ENCODE measurements around the gene UXS1.
"Not testable (repeated sequence)": the region's sequence is repeated elsewhere in the genome, so short reads cannot be mapped to it uniquely, and the experiment has no call there.

Gene UXS1

DNA sequence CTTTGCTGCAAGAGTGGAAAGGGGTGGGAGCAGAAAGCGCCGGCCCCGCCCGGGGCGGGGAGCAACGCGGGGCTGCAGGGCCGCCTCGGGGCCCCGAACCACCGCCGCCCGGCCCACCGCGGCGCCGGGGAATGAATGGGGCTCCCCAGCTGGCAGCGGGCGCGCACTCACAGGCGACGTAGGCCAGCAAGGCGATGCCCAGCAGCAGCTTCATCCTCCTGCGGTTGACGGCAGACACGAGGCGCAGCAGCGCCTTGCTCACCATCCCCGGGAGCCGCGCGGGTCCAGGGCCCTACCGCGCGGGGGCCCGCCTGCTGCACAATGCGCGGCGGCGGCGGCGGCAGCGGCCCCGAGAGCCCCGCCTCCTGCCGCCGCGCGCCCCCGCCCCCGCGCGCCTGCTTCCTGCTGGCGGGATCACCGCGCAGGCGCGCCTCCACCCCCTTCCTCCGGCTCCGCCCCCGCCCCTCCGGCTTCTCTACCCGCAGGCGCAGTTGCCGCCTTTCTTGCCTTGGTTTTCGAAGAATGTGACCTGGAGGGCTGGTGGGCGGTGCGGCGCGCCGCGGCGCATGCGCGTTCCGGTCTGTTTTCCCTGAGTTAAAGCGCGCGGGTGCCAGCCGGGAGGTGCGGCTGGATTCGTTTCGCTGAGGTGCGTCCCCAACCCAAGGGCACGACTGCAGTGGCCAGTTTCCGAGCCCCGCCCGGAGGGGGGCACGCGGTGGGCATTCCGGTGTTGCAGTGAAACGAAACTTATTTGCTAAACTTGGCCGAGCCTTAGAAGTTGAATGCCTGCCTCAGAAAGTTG, at the start of gene UXS1:
Gene UXS1 (minus strand): TSS at position 325 of the 802 bp plus-strand sequence. CDS start 60 bp downstream, at position 265.
- DNase-seq: peak; percentile 88

DNA sequence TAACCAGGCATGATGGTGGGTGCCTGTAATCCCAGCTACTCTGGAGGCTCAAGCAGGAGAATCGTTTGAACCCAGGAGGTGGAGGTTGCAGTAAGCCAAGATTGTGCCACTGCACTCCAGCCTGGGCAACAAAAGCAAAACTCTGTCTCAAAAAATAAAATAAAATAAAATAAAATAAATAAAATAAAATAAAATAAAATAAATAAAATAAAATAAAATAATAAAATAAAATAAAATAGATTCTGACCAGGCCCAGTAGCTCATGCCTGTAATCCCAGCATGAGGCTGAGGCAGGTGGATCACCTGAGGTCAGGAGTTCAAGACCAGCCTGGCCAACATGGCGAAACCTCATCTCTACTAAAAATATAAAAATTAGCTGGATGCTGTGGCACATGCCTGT, 45.4 kb upstream of the UXS1 start:
- DNase-seq: not testable (repeated sequence)

DNA sequence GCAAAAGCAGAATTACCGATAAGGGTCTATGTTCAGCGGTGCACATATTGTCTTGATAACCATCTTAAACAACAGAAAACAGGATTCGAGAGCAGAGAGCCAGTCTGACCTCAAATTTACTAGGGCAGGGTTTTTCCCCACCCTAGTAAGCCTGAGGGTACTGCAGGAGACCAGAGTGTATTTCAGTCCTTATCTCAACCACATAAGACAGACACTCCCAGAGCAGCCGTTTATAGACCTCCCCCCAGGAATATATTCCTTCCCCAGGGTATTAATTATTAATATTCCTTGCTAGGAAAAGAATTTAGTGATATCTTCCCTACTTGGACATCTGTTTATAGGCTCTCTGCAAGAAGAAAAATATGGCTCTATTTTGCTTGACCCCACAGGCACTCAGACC, 41.3 kb upstream of the UXS1 start:
- not testable (repeated sequence) for DNase-seq

DNA sequence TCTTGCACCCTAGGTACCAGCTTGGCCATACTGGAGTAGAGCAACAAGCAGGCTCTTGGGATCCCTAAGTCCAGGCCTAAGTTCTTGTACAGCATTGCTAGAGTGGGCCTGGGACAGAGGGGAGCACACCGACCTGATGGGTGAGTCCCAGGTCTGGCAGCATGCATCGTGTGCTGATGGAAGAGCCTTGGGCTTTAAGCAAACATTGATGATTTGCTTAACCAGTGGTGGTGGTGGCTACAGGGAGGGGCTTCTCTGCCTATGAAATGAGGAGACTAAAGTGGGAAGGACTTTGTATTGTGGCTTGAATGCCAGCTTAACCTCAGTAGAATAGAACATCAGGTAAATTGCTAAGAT, 39.2 kb upstream of the UXS1 start:
- no peak for DNase-seq

DNA sequence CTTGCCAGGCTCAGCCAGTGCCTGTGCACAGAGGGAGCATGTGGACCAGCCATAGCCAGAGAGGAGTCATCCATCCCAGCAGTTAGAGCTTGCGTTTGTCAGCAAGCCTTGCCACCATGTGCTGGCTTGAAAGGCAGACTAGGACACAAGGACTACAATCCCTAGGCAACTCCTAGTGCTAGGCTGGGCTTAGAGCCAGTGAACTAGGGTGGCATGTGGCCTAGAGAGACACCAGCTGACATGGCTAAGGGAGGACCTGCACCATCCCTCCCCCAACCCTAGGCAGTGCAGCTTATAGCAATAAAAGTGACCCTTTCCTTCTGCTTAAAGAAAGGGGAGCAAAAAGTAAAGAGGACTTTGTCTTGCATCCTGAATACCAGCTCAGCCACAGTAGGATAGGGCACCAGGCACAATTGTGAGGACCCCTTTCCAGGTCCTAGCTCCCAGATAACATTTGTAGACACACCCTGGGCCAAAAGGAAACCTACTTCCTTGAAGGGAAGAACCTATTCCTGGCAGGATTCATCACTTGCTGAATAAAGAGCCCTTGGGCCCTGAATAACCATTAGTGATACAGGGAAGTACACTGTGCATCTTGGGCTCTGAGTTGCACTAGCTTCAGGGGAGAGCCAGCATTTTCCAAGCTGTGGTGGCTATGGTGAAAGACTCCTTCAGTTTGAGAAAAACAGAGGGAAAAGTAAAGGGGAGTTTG, 38.7 kb upstream of the UXS1 start:
- DNase-seq: no peak

DNA sequence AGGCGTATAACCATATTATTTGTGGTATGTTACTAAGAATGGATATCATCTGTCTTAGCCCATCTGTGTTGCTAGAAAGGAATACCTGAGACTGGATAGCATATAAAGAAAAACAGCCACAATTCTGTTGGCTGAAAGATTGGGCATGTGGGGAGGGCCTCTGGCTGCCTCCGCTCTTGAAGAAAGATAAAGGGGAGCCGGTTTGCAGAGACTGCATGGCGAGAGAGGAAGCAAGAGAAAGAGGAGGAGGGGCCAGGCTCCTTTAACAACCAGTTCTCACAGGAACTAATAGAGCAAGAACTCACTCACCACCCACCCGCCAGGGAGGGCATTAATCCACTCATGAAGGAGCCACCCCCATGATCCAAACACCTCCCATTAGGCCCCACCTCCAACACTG, 29.2 kb upstream of the UXS1 start:
- no peak for DNase-seq

DNA sequence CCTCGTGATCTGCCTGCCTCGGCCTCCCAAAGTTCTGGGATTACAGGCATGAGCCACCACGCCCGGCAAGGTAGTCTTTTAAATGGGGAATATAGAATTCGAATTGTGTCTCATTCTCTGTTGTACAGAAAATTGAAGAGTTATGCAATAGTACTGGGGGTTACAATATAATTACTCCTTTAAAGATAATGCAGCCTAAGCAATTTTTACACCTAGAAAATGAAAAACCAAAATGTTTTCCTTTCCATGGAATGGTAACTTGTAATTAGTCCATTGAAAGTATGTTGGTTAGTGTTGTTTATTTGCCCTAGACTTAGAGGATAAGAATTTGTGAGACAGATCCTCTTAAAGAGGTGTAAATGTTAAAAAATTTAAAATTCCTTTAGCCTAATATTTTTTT, 28.0 kb upstream of the UXS1 start:
- not testable (repeated sequence) for DNase-seq

DNA sequence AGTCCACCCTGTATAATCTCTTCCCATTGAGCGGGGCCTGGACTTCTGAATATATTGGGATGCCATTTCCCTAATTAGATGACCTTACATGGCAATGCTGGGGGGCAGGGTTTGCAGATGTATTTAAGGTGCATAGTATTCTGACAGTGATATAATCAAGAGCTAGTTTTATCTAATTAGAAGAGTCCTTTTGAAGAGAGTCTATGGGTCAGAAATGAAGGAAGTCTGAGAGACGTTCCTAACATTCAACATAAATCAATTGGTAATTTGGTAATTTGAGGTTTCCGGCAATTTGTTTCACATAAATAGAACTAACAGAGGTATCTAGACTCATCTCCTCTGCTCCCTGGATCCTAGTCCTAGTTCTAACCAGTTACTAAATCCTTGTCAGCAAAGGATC, 25.7 kb upstream of the UXS1 start:
- no peak for DNase-seq

DNA sequence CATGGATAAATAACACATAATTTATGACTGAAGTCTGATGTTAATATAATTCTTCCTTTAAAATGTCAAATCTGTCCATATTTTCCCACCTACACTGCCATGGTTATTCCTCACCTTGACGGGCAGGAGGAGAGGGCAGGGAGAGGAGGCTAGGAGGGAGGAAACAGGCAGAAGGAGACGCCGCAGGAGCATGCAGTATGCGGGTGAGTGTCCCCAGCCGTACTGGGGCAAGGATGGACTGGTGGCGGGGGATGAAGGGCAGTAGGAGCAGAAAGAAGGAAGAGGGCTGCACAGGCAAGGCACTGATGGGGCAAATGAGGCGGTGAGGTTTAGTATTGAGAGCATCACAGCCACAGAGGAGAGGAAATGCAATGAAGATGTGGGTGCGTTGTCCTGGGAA, 25.1 kb upstream of the UXS1 start:
- not testable (repeated sequence) for DNase-seq

DNA sequence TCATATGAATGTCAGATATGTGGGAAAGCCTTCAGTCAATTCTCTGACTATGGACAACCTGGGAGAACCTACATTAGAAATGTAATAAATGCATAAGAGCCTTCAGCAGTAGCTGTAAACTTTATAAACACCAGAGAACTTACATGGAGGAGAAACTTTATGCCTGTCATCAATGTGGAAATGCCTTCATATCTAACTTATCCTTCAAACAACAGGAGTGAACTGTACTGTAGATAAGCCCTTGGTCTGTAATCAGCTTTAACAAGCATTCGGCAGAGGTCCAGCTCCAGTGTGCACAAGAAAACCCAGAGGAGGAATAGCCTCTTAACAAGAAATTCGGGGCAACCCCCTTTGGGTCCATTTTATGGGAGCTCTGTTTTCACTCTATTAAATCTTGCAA, 14.8 kb upstream of the UXS1 start:
- no peak for DNase-seq

DNA sequence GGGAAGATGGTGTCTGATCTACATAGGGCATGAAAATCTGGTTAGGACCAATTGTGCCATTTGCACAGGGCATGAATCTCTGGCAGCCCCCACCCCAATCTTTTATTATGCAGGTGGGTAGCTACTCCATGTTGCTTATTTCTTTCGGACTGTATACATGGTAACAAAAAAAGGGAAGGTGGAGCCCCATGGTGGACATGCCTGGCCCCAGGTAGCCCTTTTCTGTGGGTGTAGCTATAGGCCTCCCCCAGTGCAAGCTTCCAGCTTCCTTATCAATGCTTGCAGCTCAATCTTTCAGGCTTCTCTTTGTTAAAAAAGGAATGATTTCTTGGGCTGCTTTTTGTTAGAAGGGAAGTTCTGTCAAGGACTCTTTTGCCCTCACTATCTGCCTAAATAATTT, 14.3 kb upstream of the UXS1 start:
- no peak for DNase-seq

DNA sequence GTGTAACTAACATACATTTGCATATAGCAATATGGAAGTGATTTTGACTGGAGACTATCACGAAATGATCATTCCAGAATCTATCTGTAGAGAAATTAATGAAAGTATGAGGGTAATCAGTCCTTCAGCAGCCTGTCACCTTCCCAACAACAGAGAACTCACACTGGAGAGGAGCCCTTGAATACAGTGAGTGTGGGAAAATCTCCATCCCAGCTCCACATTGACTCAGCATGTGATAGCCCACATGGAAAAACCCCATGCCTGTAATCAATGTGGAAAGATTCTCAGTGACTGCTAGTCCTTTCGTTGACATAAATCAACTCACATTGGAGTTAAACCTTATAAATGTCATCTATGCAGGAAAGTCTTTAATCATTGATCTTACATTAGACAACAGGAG, 13.1 kb upstream of the UXS1 start:
- DNase-seq: no peak

DNA sequence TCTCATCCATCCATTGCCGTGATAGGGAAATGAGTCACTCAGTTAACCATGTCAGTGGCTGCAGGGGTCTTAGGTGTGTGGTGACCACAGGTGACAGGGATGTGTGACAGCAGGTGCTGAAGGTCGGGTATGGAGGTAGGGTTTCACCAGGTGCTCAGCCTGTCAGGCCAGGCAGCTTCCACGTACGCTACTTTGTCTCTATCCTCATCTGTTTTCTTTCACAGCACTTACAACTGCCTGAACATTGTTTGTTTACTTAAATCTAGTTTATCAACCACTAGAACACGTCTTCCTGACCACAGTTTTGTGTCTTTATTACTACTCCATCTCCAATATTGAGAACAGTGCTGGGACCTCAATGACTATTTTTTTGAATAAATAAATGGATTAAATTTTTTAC, 11.4 kb upstream of the UXS1 start:
- DNase-seq: no peak

DNA sequence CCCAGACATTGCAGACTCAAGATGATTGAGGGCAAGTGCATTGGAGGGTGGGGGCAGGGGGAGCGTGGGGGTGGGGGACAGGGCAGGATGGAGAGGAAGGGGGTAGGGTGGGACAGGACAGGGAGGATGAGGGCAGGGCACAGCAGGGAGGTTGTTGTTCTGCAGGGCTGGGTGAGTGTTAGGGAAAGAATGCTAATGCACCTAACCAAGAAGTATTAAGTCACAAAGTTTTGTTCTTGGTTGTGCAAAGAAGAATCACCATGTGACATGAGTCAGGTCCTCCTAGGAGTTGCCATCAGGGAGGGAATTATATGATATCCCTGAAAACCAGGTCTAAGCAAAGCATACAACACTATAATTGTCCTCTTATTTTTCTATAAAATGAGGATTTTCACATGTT, 10.4 kb upstream of the UXS1 start:
- DNase-seq: not testable (repeated sequence)

DNA sequence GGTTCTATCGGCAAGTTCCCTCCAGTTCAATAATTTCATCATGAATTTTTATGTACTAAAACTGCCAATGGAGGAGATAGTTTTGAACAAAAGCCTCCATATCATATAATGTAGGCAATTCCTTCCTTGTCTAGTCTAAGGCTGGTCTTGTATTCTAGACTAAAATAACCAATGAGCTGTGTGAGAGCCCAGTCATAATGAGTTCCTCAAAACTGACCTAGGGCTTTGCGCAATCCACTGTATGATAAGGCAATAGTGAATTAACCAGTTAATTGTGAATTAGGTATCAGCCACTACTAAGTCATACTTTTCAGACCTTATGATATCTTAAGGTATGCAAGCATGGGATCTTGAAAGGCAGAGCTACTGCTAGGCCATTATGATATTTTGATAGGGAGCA, 7.6 kb upstream of the UXS1 start:
- DNase-seq: no peak

DNA sequence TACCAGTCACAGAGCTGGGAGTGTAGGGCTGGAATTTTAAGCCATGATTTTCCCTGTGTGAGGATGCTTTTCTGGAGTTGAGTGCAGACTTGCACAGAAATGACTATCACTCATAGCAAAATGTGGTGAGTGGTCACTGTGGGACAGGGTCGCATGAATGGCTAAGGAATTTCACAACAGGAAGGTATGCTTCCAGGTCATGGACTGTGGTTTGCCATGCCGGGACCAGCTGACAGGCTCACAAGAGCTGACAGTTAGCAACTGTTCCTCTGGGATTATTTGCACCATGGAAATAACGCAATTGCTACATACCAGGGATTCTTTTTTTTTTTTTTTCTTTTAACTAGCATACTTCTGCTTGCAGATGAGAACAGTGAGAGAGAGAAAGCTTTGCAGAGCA, 3.8 kb upstream of the UXS1 start:
- no peak for DNase-seq

DNA sequence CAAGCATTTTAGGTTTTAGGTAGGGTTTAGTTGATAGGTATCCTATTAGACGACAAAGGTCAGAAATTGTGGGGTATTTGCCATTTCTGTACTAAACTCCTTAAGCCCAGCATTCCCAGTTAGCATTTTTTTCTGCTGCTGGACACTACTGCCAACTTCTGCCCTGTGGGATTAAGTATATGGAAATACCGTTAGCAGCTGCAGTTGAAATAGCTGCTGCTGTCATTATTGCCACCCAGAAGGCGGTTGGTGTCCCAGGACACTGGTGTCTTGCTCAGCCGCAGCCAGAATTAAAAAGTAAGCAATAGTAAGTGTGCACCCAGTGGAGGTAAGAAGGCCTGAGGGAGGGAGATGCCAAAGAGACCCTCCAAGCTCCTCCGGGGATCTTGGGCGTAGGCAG, 1.9 kb upstream of the UXS1 start:
- DNase-seq: no peak

DNA sequence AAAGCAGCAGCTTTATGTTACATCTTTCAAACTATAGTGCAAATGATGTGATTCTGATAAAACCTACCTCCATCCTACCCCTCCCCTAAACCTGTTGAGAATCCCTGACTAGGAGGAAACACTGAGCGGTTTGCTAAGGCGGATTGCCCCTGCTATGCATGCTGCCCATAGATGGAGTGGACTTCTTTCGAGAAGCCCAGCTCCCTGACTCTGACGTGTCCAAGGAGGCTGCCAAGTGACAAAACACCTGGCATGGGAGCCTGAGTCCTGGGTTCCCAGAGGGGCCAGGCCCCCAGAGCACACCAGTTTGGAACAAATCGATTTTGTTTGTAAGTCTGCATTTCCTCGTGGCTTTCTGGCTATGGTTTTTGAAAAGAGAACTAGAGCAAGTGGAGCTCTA, 1.4 kb upstream of the UXS1 start:
- no peak for DNase-seq

DNA sequence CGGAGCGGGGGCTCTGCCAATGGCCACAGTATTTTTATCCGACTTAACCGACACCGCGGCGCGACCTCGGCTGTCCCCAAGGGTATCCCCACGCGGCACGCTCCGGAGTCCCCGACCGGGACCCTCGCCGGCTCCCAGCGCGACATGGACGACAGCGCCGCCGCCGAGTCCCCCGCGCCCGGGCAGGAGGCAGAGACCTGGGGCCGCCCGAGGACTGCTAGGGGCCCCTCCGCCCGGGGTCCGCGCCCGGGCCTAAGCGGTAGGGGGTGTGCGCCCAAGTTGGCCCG, 468 bp downstream of the UXS1 start:
- no peak for DNase-seq

DNA sequence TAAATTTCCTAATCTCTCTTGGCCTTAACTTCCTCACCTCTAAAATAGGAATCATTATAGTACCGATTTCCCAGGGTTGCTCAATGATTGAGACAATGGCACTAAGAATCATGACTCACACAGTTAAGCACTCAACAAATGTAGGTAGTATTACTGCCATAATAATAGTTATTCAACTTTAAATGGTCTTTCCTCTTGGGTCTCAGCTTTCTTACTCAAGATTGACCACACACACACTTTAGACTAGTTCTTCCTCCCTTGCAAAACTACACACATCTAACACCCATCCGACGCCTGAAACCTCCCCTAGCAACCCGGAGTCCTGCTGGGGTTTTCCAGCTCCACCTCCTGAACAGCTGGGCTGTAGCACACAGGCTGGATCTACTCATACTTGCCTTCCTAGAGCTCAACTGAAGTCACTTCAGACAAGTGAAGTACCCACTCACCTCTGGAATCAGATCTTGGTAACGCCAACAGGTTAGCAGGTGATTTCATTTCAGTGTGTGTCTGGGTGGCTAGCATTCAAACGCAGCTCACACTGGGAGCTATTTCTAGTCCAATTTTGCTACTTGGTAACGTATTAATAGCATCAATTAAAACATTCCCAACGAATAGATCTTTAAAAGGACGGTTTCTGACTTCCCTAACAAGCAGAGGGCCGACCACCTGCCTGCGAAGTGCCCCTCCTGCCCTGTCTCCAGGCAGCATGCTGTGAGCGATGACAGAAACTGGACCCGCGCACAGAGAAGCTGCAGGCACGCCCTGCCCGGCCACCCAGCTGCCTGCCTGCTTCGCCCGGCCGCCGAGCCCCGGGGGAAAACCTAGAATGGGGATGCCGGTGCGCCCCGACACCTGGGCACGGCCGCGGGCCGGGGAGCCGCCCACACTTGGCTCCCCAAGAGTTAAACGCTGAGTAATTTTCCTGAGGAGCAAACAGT, 1.1 kb downstream of the UXS1 start:
- DNase-seq: peak; percentile 18

DNA sequence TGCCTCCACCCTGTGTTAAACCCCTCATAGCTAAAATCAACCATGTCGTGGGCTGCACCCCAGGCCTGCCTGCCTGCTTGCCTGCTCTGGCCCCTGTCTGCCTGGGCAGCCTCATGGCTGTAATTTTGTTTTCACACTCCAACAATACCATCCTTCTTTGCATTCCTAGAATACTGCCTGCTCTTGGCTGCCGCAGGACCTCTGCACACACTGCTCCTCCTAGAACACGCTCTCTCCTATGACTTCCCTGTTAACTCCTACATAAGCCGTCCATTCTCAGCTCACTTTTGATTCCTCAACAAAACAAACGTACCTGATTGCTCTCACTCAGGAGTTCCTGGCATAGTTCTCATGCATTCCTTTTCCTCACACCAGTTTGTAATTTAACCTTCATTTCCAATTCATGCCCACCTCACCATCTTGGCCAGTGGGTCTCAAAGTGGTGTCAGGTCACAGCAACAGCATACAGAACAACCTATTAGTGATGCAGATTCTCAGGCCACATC, 2.5 kb downstream of the UXS1 start:
- no peak for DNase-seq

DNA sequence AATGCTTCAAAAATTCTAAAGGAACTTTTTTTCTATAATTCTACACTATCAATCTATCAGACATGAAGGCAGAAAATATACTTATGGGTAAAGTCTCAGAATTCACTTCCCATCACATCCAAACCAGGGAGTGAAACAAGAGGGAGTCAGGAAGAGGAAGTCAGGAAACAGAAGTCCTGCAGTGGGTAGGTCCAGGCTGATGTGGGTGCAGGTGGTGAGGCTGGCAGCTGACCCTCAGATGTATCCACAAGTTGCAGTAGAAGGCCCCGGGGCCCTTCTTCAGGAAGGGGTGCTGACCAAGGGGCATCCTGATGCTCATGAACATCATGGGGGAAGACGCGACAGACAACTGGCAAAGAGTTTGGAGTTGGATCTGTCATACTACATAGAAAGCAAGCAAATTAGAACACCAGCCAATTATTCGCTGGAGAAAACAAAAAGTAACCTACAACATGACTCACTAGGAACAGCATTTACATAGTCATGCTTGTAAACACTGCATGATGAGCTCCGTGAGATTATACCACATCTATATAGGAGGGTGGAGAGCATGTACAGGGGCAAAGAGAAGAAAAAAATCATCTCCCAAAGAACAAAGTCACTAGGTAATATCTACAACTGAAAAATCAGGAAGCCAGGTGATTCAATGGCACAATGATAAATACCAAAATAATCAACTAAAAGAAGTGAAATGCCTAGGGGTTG, 4.2 kb downstream of the UXS1 start:
- DNase-seq: no peak

DNA sequence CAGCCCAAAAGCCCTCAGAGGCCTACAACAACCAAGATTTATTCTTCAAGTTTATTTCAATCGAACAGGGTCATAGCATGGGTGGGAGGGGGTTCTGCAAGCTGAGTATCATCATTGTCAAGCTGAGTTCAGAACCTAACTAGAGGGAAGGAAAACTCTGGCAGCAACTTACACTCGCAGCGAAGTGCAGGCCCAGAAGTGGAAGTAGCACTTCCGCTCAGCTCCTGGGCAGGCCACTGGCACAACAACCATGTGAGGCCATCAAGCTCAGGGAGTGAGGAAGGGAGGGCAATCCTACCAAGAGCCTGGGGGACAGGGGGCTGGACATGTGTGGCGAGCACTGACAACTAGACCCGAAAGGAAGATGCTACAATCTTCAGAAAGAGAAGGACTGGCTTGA, 4.8 kb downstream of the UXS1 start:
- DNase-seq: no peak

Data from NCI-H1417 treated with DMSO at 0.1 percent for 48 hours (cell line).